GM12878 (cell line): ENCODE measurements around the gene FFAR3.

Experiments
- BRCA1 ChIP-seq: IDR thresholded peaks from 2 replicates; pipeline ENCODE4 v1.6.1; 2011; ENCODE audit warnings: low read depth, low read length, improper control_type of control experiment
- CREM ChIP-seq: IDR thresholded peaks from 2 replicates; pipeline ENCODE4 v1.6.1; 2014; ENCODE audit warnings: antibody characterized with exemption, low read depth
- EP300 ChIP-seq, 2 experiments: fragments of 150-350 bp in 1 of 2; IDR thresholded peaks; 2 replicates each; pipeline ENCODE4 v1.6.1; 2011 to 2012; ENCODE audit warnings: low read depth in 2 of 2, low read length in 2 of 2, borderline replicate concordance in 1 of 2, improper control_type of control experiment in 1 of 2, inconsistent platforms in 1 of 2; ENCODE audit not compliant: control insufficient read depth in 1 of 2
- ETV6 ChIP-seq, 2 experiments: fragments of 450-650 bp in 1 of 2; IDR thresholded peaks in 1 of 2; conservative IDR thresholded peaks in 1 of 2; 2 replicates each; pipeline ENCODE4 v1.6.1; 2014; ENCODE audit warnings: antibody characterized with exemption in 1 of 2, borderline replicate concordance in 1 of 2, low read depth in 1 of 2, mild to moderate bottlenecking in 1 of 2, moderate library complexity in 1 of 2
- TF ChIP-seq, protein P1 (sequence below): IDR thresholded peaks from 2 replicates; pipeline ENCODE4 v1.6.1; 2012; ENCODE audit warnings: low read length, inconsistent platforms
- TF ChIP-seq, protein P2 (sequence below): IDR thresholded peaks from 2 replicates; pipeline ENCODE4 v1.6.1; 2011; ENCODE audit warnings: low read depth, mild to moderate bottlenecking, low read length, moderate library complexity, borderline replicate concordance; ENCODE audit errors: extremely low read depth
- TF ChIP-seq, protein P3 (sequence below): fragments of 450-650 bp; formaldehyde crosslinking; IDR thresholded peaks from 2 replicates; pipeline ENCODE4 v1.5.0; 2022; ENCODE audit warnings: mild to moderate bottlenecking, missing genetic modification characterization
- TF ChIP-seq, protein P4 (sequence below): fragments of 450-650 bp; IDR thresholded peaks from 2 replicates; pipeline ENCODE4 v1.6.1; 2018; ENCODE audit warnings: borderline replicate concordance, mild to moderate bottlenecking; ENCODE audit not compliant: partially characterized antibody
- TF ChIP-seq, protein P5 (sequence below): IDR thresholded peaks from 2 replicates; pipeline ENCODE4 v1.6.1; 2012; ENCODE audit warnings: mild to moderate bottlenecking, low read depth, low read length
- TF ChIP-seq, protein P6 (sequence below), 3 experiments: IDR thresholded peaks in 2 of 3; conservative IDR thresholded peaks in 1 of 3; 2 replicates each; pipeline ENCODE4 v1.5.1; 2011; ENCODE audit warnings: low read depth in 3 of 3, low read length in 3 of 3, mild to moderate bottlenecking in 3 of 3, control low read depth in 2 of 3, moderate library complexity in 2 of 3, inconsistent platforms in 1 of 3, mixed read lengths in 1 of 3; ENCODE audit not compliant: control insufficient read depth in 2 of 3, insufficient read depth in 1 of 3; ENCODE audit errors: extremely low read depth in 1 of 3

DNA sequence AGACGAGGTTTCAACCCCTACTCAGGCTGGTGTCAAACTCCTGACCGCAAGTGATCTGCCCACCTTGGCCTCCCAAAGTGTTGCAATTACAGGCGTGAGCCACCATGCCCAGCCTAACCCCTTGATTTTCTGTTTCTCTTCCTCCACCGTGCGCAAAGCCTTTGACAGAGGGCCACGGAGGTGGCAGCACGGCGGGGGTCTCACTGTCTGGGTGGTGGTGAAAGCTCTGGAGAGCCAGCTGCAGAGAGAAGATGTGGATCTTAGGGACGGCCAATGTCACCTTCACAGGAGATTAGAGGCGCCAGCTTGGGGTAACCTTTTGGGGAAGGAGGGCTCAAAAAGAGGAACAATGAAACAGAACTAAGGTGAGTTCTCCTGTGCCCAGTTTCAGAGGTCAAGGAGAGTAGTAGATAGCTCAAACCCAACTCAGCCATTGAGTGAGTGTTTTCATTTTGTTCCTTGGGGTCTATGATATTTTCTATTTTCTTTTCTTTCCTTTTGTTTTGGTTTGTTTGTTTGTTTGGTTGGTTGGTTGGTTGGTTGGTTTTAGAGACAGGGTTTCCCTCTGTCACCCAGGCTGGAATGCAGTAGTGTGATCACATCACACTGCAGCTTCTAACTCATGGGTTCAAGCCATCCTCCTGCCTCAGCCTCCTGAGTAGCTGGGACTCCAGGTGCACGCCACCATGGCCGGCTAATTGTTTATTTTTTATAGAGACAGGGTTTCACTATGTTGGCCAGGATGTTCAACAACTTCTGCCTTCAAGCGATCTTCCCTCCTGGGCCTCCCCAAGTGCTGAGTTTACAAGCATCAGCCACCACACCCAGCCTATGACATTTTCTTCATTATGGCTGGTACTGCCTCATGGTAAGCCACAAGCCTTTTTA is 50.3 kb downstream of the FFAR3 start:
- TF ChIP-seq EP300 (IDR thresholded peaks at IDR 0.05; ENCODE audit: borderline replicate concordance in 1 of 2, control insufficient read depth in 1 of 2, low read depth in 2 of 2, low read length in 2 of 2) (peak; percentile 54 to 68; a peak in 2 of 4 replicates), CREM (0 out of 2 replicates have a peak, but pooled peaks have one; percentile 37), BRCA1 (no peak), ETV6 (conservative IDR thresholded peaks at IDR 0.05 in 1 of 2, IDR thresholded peaks at IDR 0.05 in 1 of 2; ENCODE audit: borderline replicate concordance in 1 of 2, low read depth in 1 of 2) (no peak)
- TF ChIP-seq, protein P1, sequence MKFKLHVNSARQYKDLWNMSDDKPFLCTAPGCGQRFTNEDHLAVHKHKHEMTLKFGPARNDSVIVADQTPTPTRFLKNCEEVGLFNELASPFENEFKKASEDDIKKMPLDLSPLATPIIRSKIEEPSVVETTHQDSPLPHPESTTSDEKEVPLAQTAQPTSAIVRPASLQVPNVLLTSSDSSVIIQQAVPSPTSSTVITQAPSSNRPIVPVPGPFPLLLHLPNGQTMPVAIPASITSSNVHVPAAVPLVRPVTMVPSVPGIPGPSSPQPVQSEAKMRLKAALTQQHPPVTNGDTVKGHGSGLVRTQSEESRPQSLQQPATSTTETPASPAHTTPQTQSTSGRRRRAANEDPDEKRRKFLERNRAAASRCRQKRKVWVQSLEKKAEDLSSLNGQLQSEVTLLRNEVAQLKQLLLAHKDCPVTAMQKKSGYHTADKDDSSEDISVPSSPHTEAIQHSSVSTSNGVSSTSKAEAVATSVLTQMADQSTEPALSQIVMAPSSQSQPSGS, result no peak
- TF ChIP-seq, protein P2, sequence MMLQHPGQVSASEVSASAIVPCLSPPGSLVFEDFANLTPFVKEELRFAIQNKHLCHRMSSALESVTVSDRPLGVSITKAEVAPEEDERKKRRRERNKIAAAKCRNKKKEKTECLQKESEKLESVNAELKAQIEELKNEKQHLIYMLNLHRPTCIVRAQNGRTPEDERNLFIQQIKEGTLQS, result no peak
- TF ChIP-seq, protein P3, sequence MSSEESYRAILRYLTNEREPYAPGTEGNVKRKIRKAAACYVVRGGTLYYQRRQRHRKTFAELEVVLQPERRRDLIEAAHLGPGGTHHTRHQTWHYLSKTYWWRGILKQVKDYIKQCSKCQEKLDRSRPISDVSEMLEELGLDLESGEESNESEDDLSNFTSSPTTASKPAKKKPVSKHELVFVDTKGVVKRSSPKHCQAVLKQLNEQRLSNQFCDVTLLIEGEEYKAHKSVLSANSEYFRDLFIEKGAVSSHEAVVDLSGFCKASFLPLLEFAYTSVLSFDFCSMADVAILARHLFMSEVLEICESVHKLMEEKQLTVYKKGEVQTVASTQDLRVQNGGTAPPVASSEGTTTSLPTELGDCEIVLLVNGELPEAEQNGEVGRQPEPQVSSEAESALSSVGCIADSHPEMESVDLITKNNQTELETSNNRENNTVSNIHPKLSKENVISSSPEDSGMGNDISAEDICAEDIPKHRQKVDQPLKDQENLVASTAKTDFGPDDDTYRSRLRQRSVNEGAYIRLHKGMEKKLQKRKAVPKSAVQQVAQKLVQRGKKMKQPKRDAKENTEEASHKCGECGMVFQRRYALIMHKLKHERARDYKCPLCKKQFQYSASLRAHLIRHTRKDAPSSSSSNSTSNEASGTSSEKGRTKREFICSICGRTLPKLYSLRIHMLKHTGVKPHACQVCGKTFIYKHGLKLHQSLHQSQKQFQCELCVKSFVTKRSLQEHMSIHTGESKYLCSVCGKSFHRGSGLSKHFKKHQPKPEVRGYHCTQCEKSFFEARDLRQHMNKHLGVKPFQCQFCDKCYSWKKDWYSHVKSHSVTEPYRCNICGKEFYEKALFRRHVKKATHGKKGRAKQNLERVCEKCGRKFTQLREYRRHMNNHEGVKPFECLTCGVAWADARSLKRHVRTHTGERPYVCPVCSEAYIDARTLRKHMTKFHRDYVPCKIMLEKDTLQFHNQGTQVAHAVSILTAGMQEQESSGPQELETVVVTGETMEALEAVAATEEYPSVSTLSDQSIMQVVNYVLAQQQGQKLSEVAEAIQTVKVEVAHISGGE (CRISPR knock-in tag), result no peak
- TF ChIP-seq, protein P4, sequence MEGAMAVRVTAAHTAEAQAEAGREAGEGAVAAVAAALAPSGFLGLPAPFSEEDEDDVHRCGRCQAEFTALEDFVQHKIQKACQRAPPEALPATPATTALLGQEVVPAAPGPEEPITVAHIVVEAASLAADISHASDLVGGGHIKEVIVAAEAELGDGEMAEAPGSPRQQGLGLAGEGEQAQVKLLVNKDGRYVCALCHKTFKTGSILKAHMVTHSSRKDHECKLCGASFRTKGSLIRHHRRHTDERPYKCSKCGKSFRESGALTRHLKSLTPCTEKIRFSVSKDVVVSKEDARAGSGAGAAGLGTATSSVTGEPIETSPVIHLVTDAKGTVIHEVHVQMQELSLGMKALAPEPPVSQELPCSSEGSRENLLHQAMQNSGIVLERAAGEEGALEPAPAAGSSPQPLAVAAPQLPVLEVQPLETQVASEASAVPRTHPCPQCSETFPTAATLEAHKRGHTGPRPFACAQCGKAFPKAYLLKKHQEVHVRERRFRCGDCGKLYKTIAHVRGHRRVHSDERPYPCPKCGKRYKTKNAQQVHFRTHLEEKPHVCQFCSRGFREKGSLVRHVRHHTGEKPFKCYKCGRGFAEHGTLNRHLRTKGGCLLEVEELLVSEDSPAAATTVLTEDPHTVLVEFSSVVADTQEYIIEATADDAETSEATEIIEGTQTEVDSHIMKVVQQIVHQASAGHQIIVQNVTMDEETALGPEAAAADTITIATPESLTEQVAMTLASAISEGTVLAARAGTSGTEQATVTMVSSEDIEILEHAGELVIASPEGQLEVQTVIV, result no peak
- TF ChIP-seq, protein P5, sequence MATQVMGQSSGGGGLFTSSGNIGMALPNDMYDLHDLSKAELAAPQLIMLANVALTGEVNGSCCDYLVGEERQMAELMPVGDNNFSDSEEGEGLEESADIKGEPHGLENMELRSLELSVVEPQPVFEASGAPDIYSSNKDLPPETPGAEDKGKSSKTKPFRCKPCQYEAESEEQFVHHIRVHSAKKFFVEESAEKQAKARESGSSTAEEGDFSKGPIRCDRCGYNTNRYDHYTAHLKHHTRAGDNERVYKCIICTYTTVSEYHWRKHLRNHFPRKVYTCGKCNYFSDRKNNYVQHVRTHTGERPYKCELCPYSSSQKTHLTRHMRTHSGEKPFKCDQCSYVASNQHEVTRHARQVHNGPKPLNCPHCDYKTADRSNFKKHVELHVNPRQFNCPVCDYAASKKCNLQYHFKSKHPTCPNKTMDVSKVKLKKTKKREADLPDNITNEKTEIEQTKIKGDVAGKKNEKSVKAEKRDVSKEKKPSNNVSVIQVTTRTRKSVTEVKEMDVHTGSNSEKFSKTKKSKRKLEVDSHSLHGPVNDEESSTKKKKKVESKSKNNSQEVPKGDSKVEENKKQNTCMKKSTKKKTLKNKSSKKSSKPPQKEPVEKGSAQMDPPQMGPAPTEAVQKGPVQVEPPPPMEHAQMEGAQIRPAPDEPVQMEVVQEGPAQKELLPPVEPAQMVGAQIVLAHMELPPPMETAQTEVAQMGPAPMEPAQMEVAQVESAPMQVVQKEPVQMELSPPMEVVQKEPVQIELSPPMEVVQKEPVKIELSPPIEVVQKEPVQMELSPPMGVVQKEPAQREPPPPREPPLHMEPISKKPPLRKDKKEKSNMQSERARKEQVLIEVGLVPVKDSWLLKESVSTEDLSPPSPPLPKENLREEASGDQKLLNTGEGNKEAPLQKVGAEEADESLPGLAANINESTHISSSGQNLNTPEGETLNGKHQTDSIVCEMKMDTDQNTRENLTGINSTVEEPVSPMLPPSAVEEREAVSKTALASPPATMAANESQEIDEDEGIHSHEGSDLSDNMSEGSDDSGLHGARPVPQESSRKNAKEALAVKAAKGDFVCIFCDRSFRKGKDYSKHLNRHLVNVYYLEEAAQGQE, result no peak
- TF ChIP-seq, protein P6, sequence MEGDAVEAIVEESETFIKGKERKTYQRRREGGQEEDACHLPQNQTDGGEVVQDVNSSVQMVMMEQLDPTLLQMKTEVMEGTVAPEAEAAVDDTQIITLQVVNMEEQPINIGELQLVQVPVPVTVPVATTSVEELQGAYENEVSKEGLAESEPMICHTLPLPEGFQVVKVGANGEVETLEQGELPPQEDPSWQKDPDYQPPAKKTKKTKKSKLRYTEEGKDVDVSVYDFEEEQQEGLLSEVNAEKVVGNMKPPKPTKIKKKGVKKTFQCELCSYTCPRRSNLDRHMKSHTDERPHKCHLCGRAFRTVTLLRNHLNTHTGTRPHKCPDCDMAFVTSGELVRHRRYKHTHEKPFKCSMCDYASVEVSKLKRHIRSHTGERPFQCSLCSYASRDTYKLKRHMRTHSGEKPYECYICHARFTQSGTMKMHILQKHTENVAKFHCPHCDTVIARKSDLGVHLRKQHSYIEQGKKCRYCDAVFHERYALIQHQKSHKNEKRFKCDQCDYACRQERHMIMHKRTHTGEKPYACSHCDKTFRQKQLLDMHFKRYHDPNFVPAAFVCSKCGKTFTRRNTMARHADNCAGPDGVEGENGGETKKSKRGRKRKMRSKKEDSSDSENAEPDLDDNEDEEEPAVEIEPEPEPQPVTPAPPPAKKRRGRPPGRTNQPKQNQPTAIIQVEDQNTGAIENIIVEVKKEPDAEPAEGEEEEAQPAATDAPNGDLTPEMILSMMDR (IDR thresholded peaks at IDR 0.05 in 2 of 3, conservative IDR thresholded peaks at IDR 0.05 in 1 of 3; ENCODE audit: control insufficient read depth in 2 of 3, extremely low read depth in 1 of 3, insufficient read depth in 1 of 3, low read depth in 3 of 3, low read length in 3 of 3), result no peak
